Thoracic aorta (tissue), 2 donors: ENCODE data around the gene FUBP3. TPM values are rescaled to one million over a fixed set of nuclear protein-coding genes. Genes with fewer than 3 reads are reported as not detected.

Experiments
- ATAC-seq: fragments of 150-250 bp; one replicate; pipeline ENCODE4 v1.8.0; 2017; ENCODE audit warnings: low read depth; ENCODE audit not compliant: insufficient number of reproducible peaks, low FRiP score
- DNase-seq: peaks from one replicate; pipeline ENCODE4 v3.0.0-alpha.2; 2020; ENCODE audit warnings: low spot score
- H3K27ac ChIP-seq, 2 donors: fragments of 200-600 bp; sonication (generic); 1 replicate in 1 of 2; 2 replicates in 1 of 2; pipeline ENCODE4 v1.5.1; 2016; ENCODE audit warnings: mild to moderate bottlenecking in 2 of 2, moderate library complexity in 2 of 2
- H3K27me3 ChIP-seq: fragments of 200-600 bp; sonication (generic); replicated peaks from 2 replicates; pipeline ENCODE4 v1.6.0; 2016; ENCODE audit warnings: mild to moderate bottlenecking; ENCODE audit not compliant: insufficient read depth
- H3K36me3 ChIP-seq: fragments of 200-600 bp; sonication (generic); one replicate; pipeline ENCODE4 v1.5.1; 2016
- H3K4me1 ChIP-seq, 2 donors: fragments of 200-600 bp; sonication (generic); 1 replicate in 1 of 2; 2 replicates in 1 of 2; pipeline versions ENCODE4 v1.5.1 to v1.6.0; 2016; ENCODE audit warnings: low read depth in 2 of 2, mild to moderate bottlenecking in 1 of 2; ENCODE audit not compliant: control insufficient read depth in 1 of 2
- H3K4me3 ChIP-seq: fragments of 200-600 bp; sonication (generic); 2 replicates; pipeline ENCODE4 v1.5.1; 2016; ENCODE audit warnings: mild to moderate bottlenecking
- H3K9me3 ChIP-seq: fragments of 200-600 bp; sonication (generic); 2 replicates; pipeline ENCODE4 v1.5.1; 2016
- CTCF ChIP-seq: fragments of 200-600 bp; sonication (generic); IDR thresholded peaks from one replicate; pipeline ENCODE4 v1.5.1; 2019; ENCODE audit warnings: antibody characterized with exemption
- total RNA-seq, 2 donors: library from RNA; depleted of rRNA; stranded (reverse); fragments of >200 nt; gene quantifications; one replicate each; pipeline versions ENCODE4 v1.1.0 to v1.2.3, GENCODE V29; 2016

FUBP3 gene
- total RNA-seq, 2 donors from 2014 or later: 62.9 to 127 TPM

- H3K36me3 ChIP-seq: peaks cover 69% of the 10 kb centered on the region
- H3K4me3 ChIP-seq: no peak overlapping the region
- no peaks in the 10 kb centered on the region for H3K4me1 ChIP-seq
- H3K27ac ChIP-seq: no peak overlapping the region
- no peak for ATAC-seq
- no peaks in the 10 kb centered on the region for H3K27me3 ChIP-seq
- no peak for TF ChIP-seq CTCF
- H3K9me3 ChIP-seq: no peaks in the 10 kb centered on the region
- no peak for DNase-seq
Measured at GRCh38 chr9:130634191-130634768, 54.9 kb downstream of the FUBP3 start.

GRCh38 chr9:130634801-130635200 is 55.4 kb downstream of the FUBP3 start:
- TF ChIP-seq CTCF: no peak
- no peak overlapping the region for H3K27ac ChIP-seq
- no peaks in the 10 kb centered on the region for H3K9me3 ChIP-seq
- no peak overlapping the region for H3K4me3 ChIP-seq
- H3K4me1 ChIP-seq: no peaks in the 10 kb centered on the region
- H3K27me3 ChIP-seq: no peaks in the 10 kb centered on the region
- DNase-seq: no peak
- peaks cover 69% of the 10 kb centered on the region for H3K36me3 ChIP-seq
- ATAC-seq: no peak

GRCh38 chr9:130635306-130635705 is 55.9 kb downstream of the FUBP3 start:
- ATAC-seq (no peak), DNase-seq (no peak)
- H3K4me1 ChIP-seq: no peaks in the 10 kb centered on the region
- no peak overlapping the region for H3K27ac ChIP-seq
- no peak for TF ChIP-seq CTCF
- no peak overlapping the region for H3K4me3 ChIP-seq
- H3K27me3 ChIP-seq: no peaks in the 10 kb centered on the region
- H3K36me3 ChIP-seq: peaks cover 64% of the 10 kb centered on the region
- H3K9me3 ChIP-seq: no peaks in the 10 kb centered on the region

- no peak for DNase-seq
- ATAC-seq: no peak
- Histone ChIP-seq H3K36me3 (peaks cover 57% of the 10 kb centered on the region), H3K4me1 (no peaks in the 10 kb centered on the region), H3K9me3 (no peaks in the 10 kb centered on the region), H3K27ac (no peak overlapping the region), H3K27me3 (no peaks in the 10 kb centered on the region), H3K4me3 (no peak overlapping the region)
- TF ChIP-seq CTCF: no peak
Measured at GRCh38 chr9:130635721-130636647, 56.6 kb downstream of the FUBP3 start.

- H3K4me1 ChIP-seq: no peaks in the 10 kb centered on the region
- no peaks in the 10 kb centered on the region for H3K27me3 ChIP-seq
- H3K27ac ChIP-seq: no peak overlapping the region
- H3K9me3 ChIP-seq: no peaks in the 10 kb centered on the region
- H3K4me3 ChIP-seq: no peak overlapping the region
- DNase-seq (no peak), ATAC-seq (no peak)
- H3K36me3 ChIP-seq: peaks cover 51% of the 10 kb centered on the region
- TF ChIP-seq CTCF: no peak
Measured at GRCh38 chr9:130636648-130637020, 57.3 kb downstream of the FUBP3 start.
